Measurements from ENCODE around the gene FLRT2.

FLRT2 gene

GRCh38 chr14:85675957-85676356, 146.0 kb downstream of the FLRT2 start:
- no peak for DNase-seq

GRCh38 chr14:85686908-85687307, 157.0 kb downstream of the FLRT2 start:
- no peak for DNase-seq

- no peak for DNase-seq
These were observed 157.5 kb downstream of the FLRT2 start for GRCh38 chr14:85687456-85687855.

GRCh38 chr14:85688006-85688405, 158.1 kb downstream of the FLRT2 start:
- no peak for DNase-seq

GRCh38 chr14:85695300-85695699, 165.4 kb downstream of the FLRT2 start:
- no peak for DNase-seq

- no peak for DNase-seq
These were observed 171.2 kb downstream of the FLRT2 start for GRCh38 chr14:85701116-85701515.

GRCh38 chr14:85701763-85702162, 171.8 kb downstream of the FLRT2 start:
- no peak for DNase-seq

- DNase-seq, result no peak
These were observed 172.2 kb downstream of the FLRT2 start for GRCh38 chr14:85702191-85702590.

GRCh38 chr14:85702997-85703396, 173.1 kb downstream of the FLRT2 start:
- no peak for DNase-seq
